Erythroblast (primary cell): ENCODE data around the gene ASL.

Experiments
- GATA1 ChIP-seq: IDR thresholded peaks from 2 replicates; pipeline ENCODE4 v1.6.1; 2011; ENCODE audit warnings: low read depth, mild to moderate bottlenecking, control low read depth, low read length, moderate library complexity
- POLR2A ChIP-seq: IDR thresholded peaks from 2 replicates; pipeline ENCODE4 v1.6.1; 2011; ENCODE audit warnings: mild to moderate bottlenecking, low read length

DNA sequence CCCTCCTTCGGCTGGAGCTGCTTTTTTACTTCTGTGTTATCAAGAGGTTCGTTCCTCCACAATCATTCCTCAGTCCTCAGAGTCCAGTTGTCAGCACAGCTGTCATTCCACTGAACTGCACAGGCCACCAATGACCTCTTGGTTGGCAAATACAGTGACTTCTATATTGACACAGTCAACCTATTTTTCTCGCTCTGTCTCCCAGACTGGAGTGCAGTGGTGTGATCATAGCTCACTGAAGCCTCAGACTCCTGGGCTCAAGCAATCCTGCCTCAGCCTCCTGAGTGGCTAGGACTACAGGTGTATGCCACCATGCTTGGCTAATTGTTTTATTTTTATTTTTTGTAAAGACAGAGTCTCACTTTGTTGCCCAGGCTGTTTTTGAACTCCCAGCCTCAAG lies 66.7 kb downstream of the ASL start:
- TF ChIP-seq POLR2A (no peak), GATA1 (no peak)
